IPS-11a (cell line): ENCODE results near the gene SLC12A3.

ENCODE experiments used
- H3K4me3 ChIP-seq: one replicate; pipeline ENCODE4 v1.5.1; 2013; ENCODE audit warnings: low read depth, low read length, control low read depth

Gene SLC12A3

GRCh38 chr16:56848029-56848936 lies 16.7 kb upstream of the SLC12A3 start:
- H3K4me3 ChIP-seq, result no peak overlapping the region

GRCh38 chr16:56848955-56849689 lies 15.9 kb upstream of the SLC12A3 start:
- H3K4me3 ChIP-seq, result no peak overlapping the region

- H3K4me3 ChIP-seq, result no peak overlapping the region
Measured at GRCh38 chr16:56849690-56850680, 15.0 kb upstream of the SLC12A3 start.

DNA sequence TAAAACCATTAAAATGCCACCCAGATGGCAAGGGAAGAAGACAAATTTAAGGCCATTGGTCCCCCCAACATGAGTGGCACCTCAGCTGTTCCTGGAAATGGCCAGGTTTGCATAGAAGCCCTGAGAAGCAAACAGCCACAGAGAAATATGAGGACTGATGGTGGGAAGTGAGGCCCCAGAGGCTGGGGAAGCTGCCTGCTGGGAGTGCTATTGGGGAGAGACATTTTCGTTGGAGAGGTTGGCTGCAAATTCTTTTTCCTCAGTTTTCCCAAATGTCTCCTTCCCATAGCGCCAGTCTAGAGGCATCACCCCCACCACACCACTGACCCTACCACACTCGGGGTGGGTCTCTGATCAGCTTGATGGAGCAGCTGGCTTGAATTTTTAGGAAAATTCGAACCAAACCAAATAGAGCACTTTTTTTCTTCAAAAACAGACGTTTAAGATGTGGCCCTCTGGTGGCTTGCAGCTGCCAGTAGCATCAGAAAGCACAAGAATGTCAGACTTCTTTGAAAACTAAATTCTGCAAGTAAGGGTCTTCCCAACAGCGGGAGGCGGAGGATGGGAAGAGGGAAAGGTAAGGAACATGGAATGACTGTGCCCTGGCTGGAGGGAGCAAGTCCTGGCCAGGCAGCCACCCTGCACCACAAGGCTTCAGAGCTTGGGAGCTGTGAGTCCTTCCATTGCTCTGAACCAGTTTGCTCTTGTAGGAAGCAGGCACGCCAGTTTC lies 13.2 kb upstream of the SLC12A3 start:
- H3K4me3 ChIP-seq, result no peak overlapping the region

DNA sequence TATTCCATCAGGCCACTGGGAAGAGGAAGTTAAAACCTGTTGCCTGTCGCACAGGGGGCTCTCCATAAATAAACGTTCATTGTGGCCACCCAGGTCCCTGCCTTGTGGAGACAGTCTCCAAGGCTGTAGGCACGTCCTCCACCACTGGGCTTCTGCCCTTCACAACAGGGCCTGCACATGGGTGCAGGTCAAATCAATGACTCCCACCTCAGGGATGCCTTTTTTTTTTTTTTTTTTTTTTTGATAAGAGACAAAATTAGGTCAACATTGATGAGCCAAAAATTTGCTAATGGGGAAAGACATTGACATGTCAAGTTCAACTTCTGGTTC lies 12.6 kb upstream of the SLC12A3 start:
- H3K4me3 ChIP-seq, result no peak overlapping the region

GRCh38 chr16:56852968-56853367 lies 12.0 kb upstream of the SLC12A3 start:
- no peak overlapping the region for H3K4me3 ChIP-seq

DNA sequence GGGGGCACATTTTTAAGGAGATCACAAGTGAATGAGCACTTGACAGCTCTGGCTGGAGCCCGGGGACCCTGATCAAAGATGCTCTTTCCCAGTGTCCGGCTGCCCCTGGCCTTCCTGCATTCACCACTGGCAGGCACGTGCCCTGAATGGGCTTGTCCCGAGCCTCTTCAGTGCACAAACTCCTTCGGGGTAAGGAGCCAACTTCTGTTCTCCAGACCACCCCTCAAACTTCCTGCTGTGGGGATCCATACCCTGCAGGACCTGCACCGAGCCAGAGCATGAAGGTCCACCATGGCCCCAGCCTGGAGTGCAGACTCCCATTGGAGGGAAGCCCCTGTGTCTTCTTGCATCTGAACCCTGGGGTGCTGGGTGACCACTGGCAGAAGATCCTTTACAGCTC lies 9.8 kb upstream of the SLC12A3 start:
- H3K4me3 ChIP-seq, result no peak overlapping the region

DNA sequence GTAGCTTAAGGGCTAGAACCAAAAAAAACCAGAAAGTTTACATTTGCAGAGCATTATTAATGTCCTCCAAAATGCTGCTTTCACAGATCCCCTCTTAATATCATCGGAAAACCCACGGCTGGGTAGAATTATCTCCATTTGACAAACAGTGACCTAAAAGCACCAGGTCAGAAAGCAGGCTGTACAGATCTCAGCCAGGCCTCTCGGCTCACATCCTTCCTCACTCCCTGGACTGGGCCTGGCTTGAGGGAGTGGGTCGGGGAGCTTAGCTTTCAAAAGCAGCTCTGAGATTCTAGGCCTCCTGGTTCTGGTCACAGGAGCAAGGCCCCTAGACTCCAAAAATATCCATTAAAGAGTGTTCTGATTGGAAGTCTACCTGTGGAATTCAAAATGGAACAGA lies 9.1 kb upstream of the SLC12A3 start:
- no peak overlapping the region for H3K4me3 ChIP-seq

DNA sequence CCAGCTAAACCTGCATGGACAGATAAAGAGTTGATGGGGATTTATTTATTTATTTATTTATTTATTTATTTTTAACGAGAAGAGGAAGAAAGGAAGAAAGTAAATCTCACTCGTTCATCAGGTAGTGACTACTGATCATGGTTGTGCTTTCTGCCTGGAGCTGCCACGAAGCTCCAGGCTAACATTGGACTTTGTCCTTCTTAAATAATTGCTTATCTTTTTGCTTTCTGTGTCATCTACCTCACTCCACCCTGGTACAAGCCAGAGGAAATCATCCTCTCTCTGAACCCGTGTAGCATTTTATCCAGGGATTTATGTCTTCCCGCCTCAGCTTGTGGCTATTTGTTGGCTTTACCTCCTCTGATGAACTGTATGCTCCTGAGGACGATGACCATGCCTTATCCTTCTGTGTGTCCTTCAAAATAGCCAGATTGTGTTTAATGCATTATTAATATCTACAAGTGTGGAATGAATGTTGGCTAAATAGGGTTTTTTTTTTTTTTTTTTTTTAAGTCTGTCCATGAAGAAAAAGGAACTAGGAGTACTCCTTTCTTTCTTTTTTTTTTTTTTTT lies 8.0 kb upstream of the SLC12A3 start:
- no peak overlapping the region for H3K4me3 ChIP-seq

DNA sequence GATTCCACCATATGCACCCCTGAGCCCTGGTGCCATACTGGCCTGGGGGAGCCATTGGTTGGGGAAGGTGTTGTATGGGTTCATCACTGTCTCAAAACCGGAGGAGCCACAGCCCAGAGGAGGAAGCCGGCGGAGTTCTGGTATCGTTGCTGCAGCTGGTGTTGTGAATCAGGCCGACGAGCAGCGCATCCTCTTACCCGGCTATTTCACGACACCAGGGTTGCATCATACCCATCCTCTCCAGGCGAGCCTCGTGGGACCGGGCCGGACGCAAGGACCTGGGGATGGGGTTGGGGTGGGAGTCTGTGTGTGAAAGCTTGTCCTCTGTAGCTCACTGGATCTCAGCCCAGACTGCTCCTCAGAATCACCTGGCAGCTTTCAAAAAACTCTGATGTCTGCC lies 6.6 kb upstream of the SLC12A3 start:
- H3K4me3 ChIP-seq, result no peak overlapping the region

DNA sequence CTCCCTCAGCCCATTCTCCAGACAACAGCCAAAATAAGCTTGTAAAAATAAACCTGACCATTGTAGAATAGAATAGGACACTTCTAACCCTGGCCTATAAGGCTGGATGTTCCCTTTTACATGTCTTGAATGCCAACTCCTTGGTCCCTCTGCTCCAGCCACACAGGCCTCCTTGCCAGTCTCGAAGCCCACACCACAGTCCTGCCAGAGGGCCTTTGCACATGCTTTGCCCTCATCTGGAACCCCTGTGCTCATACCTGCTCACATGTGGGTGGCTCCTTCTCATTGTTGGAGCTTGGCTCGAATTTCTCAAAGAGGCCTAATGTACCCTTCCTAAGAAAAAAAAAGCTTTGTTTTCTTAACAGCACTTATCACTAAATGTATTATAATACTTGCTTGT lies 5.4 kb upstream of the SLC12A3 start:
- H3K4me3 ChIP-seq, result no peak overlapping the region

- no peak overlapping the region for H3K4me3 ChIP-seq
Measured at GRCh38 chr16:56860226-56861020, 4.6 kb upstream of the SLC12A3 start.

DNA sequence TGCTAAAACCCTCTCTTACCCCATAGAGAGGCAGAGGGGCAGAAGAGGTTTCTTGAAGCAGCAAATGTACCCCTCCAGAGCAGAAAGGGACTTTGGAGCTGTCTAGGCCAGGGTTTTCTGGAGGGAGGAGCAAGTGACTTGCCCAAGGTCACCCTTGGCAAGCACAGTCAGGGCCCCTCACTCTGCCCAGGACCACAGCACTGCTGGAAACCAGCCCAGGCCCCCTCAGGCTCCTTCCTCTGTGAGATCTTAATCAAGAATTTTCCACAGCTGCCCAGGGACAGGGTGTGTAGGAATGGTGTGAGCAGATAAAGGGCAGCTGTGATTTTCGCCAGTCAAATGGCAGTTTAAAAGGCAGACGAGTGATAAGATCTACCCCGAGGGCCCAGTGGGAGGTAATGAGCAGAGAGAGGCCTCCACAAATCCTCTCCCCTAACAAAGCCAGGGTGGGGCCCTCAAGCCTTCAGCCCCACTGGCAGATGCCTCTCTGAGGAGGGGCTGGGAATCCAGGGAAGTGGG lies 3.9 kb upstream of the SLC12A3 start:
- no peak overlapping the region for H3K4me3 ChIP-seq

- no peak overlapping the region for H3K4me3 ChIP-seq
Measured at GRCh38 chr16:56861756-56862155, 3.3 kb upstream of the SLC12A3 start.

GRCh38 chr16:56862776-56863175 lies 2.2 kb upstream of the SLC12A3 start:
- H3K4me3 ChIP-seq, result no peak overlapping the region

GRCh38 chr16:56865394-56866062 lies 521 bp downstream of the SLC12A3 start:
- H3K4me3 ChIP-seq, result no peak overlapping the region

DNA sequence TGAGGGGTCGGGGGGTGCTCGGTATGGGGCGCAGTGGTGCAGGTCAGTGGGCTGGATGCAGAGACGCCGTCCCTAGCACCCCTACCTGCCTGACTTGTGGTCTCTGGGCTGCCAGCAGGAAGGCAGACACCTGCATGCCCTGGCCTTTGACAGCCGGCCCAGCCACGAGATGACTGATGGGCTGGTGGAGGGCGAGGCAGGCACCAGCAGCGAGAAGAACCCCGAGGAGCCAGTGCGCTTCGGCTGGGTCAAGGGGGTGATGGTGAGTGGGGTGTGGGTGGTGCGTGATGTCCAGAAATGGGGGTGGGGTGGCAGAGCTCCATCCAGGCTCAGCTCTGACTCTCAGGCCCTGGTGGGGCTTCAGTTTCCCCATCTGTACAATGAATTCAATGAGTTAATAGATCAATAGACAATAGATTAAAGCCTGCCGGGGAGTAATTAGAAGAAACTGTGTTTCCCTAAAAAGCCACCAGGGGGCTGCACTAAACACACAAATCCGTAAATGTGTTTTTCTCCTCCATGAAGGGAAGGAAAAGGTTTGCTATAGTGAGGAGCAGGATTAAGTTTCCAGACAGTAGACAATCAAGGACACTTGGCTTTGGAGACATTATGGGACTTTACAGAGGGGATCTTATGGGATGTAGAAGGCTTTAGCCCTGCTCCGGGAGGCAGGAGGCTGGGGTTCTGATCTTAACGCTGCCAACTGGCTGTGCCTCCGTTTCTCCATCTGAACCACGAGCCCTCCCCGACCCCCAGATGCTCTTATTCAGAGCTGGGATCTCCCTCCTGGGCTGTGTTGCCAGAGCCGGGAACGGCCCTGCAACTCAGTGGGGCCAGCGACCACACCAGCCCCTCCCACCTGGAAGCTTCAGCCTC lies 2.2 kb downstream of the SLC12A3 start:
- no peak overlapping the region for H3K4me3 ChIP-seq

DNA sequence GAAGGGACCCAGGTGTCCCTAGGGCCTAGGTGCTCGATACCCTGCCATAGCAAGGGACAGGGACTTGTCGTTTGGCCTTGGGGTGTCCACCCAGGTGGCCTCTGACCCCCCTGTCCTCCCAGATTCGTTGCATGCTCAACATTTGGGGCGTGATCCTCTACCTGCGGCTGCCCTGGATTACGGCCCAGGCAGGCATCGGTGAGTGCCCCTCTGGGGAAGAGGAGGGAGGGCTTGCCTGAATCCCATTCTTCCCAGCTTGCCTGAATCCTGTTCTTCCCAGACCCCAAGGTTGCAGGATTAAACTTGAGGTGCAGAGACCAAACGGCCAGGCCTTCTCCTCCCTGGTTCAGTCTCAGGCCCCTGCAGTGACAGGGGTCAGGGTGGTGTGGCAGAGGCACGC lies 3.2 kb downstream of the SLC12A3 start:
- no peak overlapping the region for H3K4me3 ChIP-seq
